ENCODE results near the gene ARFIP2.

Gene ARFIP2

GRCh38 chr11:6498121-6498520 is 17.0 kb upstream of the ARFIP2 start:
- DNase-seq (ENCODE audit: low spot score) = no peak
- TF ChIP-seq CTCF (IDR thresholded peaks at IDR 0.05; ENCODE audit: borderline replicate concordance, control extremely low read depth, extremely low read depth, insufficient read depth, missing control alignments) = no peak
- in situ Hi-C loops (cut with MboI; ENCODE audit: low sequenced_read_pairs, unreplicated experiment) = no loop called here

- DNase-seq (ENCODE audit: low spot score) = no peak
- TF ChIP-seq CTCF (IDR thresholded peaks at IDR 0.05; ENCODE audit: borderline replicate concordance, control extremely low read depth, extremely low read depth, insufficient read depth, missing control alignments) = no peak
- in situ Hi-C loops (cut with MboI; ENCODE audit: low sequenced_read_pairs, unreplicated experiment) = no loop called here
Measured at GRCh38 chr11:6497069-6497839, 16.1 kb upstream of the ARFIP2 start, which contains the start of gene DNHD1. Gene DNHD1, plus strand, starts transcription at chr11:6497280. Its CDS starts 936 bp downstream, at chr11:6498216.

GRCh38 chr11:6489306-6489705 is 8.2 kb upstream of the ARFIP2 start:
- TF ChIP-seq CTCF (IDR thresholded peaks at IDR 0.05; ENCODE audit: borderline replicate concordance, control extremely low read depth, extremely low read depth, insufficient read depth, missing control alignments) = no peak
- in situ Hi-C loops (cut with MboI; ENCODE audit: low sequenced_read_pairs, unreplicated experiment) = no loop called here
- DNase-seq (ENCODE audit: low spot score) = no peak

DNA sequence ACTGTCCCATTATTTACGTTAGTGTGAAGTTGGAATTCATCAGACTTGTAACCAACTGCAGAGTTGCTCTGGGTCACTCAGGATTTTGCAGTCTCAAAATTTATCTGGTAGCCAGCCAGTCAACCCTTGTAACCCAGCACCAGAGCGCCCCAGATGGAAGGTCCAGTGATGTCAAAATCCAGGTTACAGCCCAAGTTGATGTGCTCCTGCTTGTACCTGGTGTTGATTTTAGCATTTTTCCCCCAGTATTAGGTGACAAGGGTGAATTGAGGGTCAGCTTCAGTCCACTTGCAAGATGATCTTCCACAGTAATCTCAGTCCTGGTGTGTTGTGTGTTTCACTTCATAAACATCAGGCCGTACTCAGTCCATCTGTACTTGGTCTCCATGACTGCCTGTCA is 7.7 kb upstream of the ARFIP2 start:
- no peak for DNase-seq (ENCODE audit: low spot score)
- in situ Hi-C loops (cut with MboI; ENCODE audit: low sequenced_read_pairs, unreplicated experiment) = no loop called here
- no peak for TF ChIP-seq CTCF (IDR thresholded peaks at IDR 0.05; ENCODE audit: borderline replicate concordance, control extremely low read depth, extremely low read depth, insufficient read depth, missing control alignments)

- in situ Hi-C loops (cut with MboI; ENCODE audit: low sequenced_read_pairs, unreplicated experiment) = no loop called here
- TF ChIP-seq CTCF (IDR thresholded peaks at IDR 0.05; ENCODE audit: borderline replicate concordance, control extremely low read depth, extremely low read depth, insufficient read depth, missing control alignments) = no peak
- DNase-seq (ENCODE audit: low spot score) = no peak
Measured at GRCh38 chr11:6488342-6488741, 7.2 kb upstream of the ARFIP2 start.

DNA sequence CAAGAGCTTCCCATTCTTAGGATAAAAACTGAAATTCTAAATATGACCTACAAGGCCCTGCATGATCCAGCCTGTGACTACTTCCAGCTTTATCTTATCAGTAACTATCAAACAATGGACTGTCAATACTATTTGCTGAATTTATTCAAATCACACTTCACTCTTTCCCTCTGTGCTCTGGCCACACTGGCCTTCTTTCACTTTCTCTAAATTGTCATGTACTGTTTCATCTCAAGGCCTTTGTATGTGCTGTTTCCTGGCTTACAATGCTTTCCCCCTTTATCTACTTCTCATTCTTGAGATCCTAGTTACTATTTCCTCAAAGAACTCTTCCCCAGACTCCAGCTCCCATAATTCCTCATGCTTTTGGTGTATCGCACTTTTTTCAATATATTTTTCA is 5.8 kb upstream of the ARFIP2 start:
- no peak for DNase-seq (ENCODE audit: low spot score)
- TF ChIP-seq CTCF (IDR thresholded peaks at IDR 0.05; ENCODE audit: borderline replicate concordance, control extremely low read depth, extremely low read depth, insufficient read depth, missing control alignments) = no peak
- in situ Hi-C loops (cut with MboI; ENCODE audit: low sequenced_read_pairs, unreplicated experiment) = no loop called here

All from GM13976 (cell line).